ENCODE results near the gene SLC4A2. TPM values are rescaled to one million over a fixed set of nuclear protein-coding genes. Genes with fewer than 3 reads are reported as not detected.

The SLC4A2 gene
- total RNA-seq, 4 donors from 2014 or later = 39.8 to 53.7 (median 45.0) TPM

DNA sequence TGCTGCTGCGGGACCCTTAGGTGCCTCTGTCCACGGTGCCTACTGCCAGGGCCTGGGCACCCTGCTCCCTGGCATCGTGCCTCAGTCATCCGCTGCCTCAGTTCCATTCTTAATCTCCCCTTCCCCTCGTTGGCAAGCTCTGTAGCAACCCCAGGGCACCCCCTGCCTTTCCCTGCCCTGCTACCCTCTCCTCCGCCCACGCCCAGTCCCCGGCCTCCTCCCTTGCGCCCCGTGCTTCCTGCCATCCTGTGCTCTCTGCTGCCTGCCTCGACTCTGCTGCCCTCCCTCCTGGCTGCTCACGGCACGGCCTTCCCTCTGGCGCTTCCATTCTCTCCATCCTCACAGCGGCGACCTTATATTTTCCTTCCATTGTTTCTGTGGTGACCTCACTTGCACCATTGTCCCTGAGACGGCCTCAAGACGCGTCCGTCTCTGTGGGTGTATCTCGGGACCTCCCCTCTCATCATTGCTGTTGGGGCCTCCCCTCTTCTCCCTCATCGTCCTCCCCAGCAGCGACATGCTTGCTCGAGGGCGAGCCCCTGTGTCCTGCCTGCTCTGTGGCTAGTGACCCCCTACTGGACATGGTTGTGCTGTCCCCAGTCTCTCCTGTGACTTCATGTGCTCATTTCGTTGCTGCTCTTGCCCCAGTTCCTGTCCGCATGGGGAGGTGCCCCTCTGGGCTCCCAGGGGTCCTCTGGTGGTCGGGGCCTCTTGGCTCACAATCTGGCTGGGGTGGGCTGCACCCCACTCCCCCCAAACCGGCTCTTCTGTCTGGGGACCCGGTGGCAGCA, 62.2 kb downstream of the SLC4A2 start:
- H3K27me3 ChIP-seq = no peaks in the 10 kb centered on the region
- peaks cover 24 to 48% (median 25%) of the 10 kb centered on the region in 3 donors for H3K4me1 ChIP-seq
- intact Hi-C loops (cut with DNase I) = loop anchor here (5.0 kb wide), 1 partner anchor 51 kb away; no protein-coding TSS in a partner anchor
- no peak overlapping the region for H3K4me3 ChIP-seq
- no peaks in the 10 kb centered on the region for H3K9me3 ChIP-seq
- H3K27ac ChIP-seq = no peak overlapping the region
- peaks cover 30 to 89% (median 53%) of the 10 kb centered on the region in 3 donors for H3K36me3 ChIP-seq
- TF ChIP-seq, protein P1, sequence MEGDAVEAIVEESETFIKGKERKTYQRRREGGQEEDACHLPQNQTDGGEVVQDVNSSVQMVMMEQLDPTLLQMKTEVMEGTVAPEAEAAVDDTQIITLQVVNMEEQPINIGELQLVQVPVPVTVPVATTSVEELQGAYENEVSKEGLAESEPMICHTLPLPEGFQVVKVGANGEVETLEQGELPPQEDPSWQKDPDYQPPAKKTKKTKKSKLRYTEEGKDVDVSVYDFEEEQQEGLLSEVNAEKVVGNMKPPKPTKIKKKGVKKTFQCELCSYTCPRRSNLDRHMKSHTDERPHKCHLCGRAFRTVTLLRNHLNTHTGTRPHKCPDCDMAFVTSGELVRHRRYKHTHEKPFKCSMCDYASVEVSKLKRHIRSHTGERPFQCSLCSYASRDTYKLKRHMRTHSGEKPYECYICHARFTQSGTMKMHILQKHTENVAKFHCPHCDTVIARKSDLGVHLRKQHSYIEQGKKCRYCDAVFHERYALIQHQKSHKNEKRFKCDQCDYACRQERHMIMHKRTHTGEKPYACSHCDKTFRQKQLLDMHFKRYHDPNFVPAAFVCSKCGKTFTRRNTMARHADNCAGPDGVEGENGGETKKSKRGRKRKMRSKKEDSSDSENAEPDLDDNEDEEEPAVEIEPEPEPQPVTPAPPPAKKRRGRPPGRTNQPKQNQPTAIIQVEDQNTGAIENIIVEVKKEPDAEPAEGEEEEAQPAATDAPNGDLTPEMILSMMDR (IDR thresholded peaks at IDR 0.05) = no peak
- no peak for TF ChIP-seq POLR2A (IDR thresholded peaks at IDR 0.05)
- DNase-seq = no peak
- 81 to 85% methylated on average over 22 to 28 of the region's 30 CpGs for WGBS, 2 donors

DNA sequence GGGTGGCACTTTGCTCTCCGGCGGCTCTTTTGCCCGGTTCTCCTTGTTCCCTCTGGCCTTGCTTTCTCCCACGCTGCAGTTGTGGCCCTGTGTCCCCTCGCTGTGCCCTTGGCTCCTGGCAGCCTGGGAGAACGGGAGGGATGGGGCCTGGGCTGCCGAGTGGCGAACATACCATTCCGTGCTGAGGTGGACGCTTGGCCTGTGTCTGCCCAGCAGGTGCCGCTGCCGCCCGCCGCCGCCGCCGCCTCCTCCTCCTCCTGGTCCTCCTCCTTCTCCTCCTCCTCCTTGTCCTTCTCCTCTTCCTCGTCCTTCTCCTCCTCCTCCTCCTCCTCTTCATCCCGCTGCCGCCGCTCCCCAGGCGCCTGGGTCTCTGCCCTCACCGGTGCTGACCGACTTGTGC, 62.9 kb downstream of the SLC4A2 start:
- H3K27ac ChIP-seq = no peak overlapping the region
- 85 to 86% methylated on average over 21 to 24 of the region's 24 CpGs for WGBS, 2 donors
- intact Hi-C loops (cut with DNase I) = loop anchor here (5.0 kb wide), 1 partner anchor 50 kb away; no protein-coding TSS in a partner anchor
- peaks cover 30 to 91% (median 53%) of the 10 kb centered on the region in 3 donors for H3K36me3 ChIP-seq
- DNase-seq = no peak
- H3K9me3 ChIP-seq = no peaks in the 10 kb centered on the region
- H3K27me3 ChIP-seq = no peaks in the 10 kb centered on the region
- no peak overlapping the region for H3K4me3 ChIP-seq
- TF ChIP-seq POLR2A (IDR thresholded peaks at IDR 0.05) = no peak
- TF ChIP-seq, protein P1 (IDR thresholded peaks at IDR 0.05) = no peak
- peaks cover 20 to 47% (median 21%) of the 10 kb centered on the region in 3 donors for H3K4me1 ChIP-seq

DNA sequence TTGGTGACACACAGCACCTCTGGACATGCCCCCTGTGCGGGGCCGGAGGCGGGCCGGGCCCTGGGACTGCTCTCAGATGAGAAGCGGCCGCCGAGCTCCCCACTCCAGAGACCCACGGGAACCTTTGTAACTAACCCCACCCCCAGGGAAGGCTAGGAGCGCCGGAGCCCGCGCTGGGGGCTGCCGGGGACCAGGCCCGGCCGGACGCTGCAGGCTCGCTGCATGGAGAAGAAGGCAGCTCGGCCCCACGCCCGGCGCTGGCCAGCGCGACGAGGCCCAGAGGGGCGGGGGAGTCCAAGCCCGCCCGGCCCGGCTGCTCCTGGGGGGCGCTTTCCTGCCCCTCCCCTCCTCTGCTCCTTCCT, 63.4 kb downstream of the SLC4A2 start:
- H3K4me3 ChIP-seq = no peak overlapping the region
- no peaks in the 10 kb centered on the region for H3K27me3 ChIP-seq
- DNase-seq = no peak
- TF ChIP-seq POLR2A (IDR thresholded peaks at IDR 0.05) = no peak
- TF ChIP-seq, protein P1 (IDR thresholded peaks at IDR 0.05) = no peak
- no peaks in the 10 kb centered on the region for H3K9me3 ChIP-seq
- WGBS, 2 donors = 89% methylated on average over 25 of the region's 29 CpGs; no CpG with 5 or more reads in 1 of the 2 donors
- intact Hi-C loops (cut with DNase I) = loop anchor here (5.0 kb wide), 1 partner anchor 50 kb away; no protein-coding TSS in a partner anchor
- H3K4me1 ChIP-seq = peaks cover 18 to 42% (median 20%) of the 10 kb centered on the region in 3 donors
- H3K36me3 ChIP-seq = peaks cover 30 to 91% (median 53%) of the 10 kb centered on the region in 3 donors
- H3K27ac ChIP-seq = no peak overlapping the region

DNA sequence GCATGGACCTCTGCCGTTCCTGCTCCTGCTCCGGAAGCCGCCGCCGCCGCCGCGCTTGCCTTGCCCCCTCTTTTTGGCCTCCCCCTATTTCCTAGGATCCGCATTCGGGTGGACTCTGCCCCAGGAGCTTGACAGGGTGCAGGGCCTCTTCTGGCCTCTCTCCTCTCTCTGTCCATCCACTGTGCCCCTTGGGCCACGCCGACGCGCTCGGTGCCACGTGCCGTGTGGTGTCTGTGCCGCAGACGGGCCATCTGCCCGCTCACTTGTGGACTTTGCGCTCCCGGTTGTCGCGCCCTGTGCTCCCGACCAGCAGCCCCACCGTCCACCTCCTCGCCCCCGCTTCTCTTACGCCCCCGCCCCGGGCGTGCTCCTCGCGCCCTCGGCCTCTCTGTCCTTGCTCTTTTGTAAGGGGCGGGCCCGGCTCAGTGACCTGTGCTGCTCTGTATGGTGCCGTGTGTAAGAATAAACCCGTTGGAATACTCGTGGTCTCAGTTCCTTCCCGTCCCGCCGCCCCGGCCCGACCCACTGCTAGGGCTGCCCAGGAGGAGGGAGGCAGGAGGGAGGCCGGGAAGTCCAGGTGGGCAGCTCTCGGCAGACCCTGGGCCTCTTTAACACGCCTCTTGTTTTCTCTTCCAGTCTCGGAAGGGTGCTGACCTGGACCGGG, 63.9 kb downstream of the SLC4A2 start:
- TF ChIP-seq, protein P1 (IDR thresholded peaks at IDR 0.05) = no peak
- TF ChIP-seq POLR2A (IDR thresholded peaks at IDR 0.05) = no peak
- intact Hi-C loops (cut with DNase I) = loop anchor here (5.0 kb wide), 1 partner anchor 49 kb away; no protein-coding TSS in a partner anchor
- Histone ChIP-seq H3K27ac (no peak overlapping the region), H3K36me3 (peaks cover 28 to 91% (median 52%) of the 10 kb centered on the region in 3 donors), H3K4me1 (peaks cover 18 to 38% (median 20%) of the 10 kb centered on the region in 3 donors), H3K27me3 (no peaks in the 10 kb centered on the region), H3K4me3 (no peak overlapping the region), H3K9me3 (no peaks in the 10 kb centered on the region)
- DNase-seq = no peak
- 94 to 96% methylated on average over 13 to 35 of the region's 50 CpGs for WGBS, 2 donors
